HS-5 (cell line): Measurements from ENCODE around the gene KRT16.
"Not testable (repeated sequence)": the region's sequence is repeated elsewhere in the genome, so short reads cannot be mapped to it uniquely, and the experiment has no call there.

Source experiments
- DNase-seq: peaks from one replicate; pipeline ENCODE4 v3.0.0-alpha.2; 2012; ENCODE audit warnings: low read depth

KRT16 gene

GRCh38 chr17:41614767-41615166, 2.2 kb upstream of the KRT16 start:
- DNase-seq: not testable (repeated sequence)

DNA sequence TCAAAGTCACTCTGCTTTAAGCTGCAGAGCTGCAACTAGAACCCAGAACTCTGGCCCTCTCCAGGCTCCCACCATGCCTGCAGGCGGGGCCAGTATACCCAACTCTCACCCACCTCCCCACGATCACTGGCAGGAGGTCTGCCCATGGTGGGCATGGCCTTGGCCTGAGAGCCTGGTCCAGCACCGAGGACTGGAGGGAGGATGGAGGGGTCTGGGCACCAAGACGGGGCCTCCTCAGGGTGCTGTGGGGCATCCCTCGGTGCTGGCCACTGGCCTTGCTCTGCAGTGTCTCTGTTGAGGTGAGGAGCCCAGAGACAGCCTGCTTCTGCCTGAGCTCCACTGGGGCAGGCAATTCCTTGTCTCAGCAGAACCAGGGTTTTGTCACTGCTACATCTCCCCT, 1.5 kb upstream of the KRT16 start:
- no peak for DNase-seq

GRCh38 chr17:41613277-41614082, 913 bp upstream of the KRT16 start:
- DNase-seq: no peak

GRCh38 chr17:41610965-41611640, 1.5 kb downstream of the KRT16 start:
- no peak for DNase-seq

GRCh38 chr17:41610061-41610517, 2.5 kb downstream of the KRT16 start:
- DNase-seq: not testable (repeated sequence)

DNA sequence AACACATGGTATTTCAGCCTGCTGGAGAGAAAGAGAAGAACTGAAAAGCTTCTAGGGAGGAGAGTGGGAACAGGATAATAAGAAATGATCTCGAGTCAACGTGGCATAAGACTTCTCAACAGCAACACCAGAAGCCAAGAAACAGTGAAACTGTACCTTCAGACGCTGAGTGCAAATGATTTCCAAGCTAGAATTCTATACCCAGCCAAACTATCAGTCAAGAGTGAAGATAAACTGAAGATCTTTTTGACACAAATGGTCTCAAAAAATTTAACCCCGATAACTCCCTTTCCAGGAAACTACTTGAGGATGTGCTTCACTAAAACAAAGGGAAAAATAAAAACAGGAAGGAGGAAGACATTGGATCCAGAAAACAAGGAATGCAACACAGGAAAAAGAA, 5.6 kb downstream of the KRT16 start:
- not testable (repeated sequence) for DNase-seq

DNA sequence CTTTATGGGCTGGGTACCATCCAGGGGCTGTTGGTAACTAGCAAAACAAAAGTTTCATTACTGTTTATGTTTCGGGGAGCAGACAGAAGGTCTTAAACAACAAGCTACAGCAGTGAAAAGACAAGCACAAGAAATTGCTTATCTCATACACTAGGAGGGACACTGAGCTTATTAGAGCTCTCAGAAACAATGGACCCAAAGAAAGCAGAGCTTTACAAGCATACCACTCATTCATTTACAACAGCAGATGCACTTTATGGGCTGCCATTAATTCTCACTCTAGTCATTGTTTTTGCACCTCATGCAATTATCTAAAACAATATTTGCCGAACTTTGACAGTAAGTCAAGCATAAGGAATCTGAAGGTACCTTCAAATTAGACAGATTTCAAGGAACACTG, 10.0 kb downstream of the KRT16 start:
- no peak for DNase-seq

GRCh38 chr17:41600318-41600717, 12.2 kb downstream of the KRT16 start:
- no peak for DNase-seq

- no peak for DNase-seq
These were observed 12.9 kb downstream of the KRT16 start for GRCh38 chr17:41599680-41600079.

GRCh38 chr17:41595585-41595984, 17.0 kb downstream of the KRT16 start:
- DNase-seq: no peak

DNA sequence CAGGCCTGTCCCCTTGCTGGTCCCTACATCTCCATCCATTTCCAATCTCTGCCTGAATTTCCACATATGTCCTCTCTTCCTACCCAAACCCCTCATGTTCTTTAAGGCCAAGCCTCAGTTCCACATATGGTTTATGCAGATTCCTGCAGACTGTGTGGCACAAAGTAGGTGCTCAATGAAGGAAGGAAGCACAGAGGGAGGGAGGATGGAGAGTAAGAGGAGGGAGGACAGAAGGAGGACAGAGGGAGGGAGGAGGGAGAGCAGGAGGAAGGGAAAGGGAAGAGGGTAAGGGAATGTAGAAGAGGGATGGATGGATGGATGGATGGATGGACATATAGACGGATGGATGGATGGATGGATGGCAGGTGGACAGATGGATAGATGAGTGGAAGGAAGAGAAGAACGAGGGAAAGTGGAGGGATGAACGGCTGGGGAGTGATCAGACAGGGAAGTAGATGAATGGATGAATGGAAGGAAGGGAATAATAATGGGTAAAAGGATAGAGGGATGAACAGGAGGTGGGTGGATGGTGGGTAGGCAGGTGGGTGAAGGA, 18.1 kb downstream of the KRT16 start:
- DNase-seq: no peak

- no peak for DNase-seq
These were observed 19.1 kb downstream of the KRT16 start for GRCh38 chr17:41593306-41593981.

DNA sequence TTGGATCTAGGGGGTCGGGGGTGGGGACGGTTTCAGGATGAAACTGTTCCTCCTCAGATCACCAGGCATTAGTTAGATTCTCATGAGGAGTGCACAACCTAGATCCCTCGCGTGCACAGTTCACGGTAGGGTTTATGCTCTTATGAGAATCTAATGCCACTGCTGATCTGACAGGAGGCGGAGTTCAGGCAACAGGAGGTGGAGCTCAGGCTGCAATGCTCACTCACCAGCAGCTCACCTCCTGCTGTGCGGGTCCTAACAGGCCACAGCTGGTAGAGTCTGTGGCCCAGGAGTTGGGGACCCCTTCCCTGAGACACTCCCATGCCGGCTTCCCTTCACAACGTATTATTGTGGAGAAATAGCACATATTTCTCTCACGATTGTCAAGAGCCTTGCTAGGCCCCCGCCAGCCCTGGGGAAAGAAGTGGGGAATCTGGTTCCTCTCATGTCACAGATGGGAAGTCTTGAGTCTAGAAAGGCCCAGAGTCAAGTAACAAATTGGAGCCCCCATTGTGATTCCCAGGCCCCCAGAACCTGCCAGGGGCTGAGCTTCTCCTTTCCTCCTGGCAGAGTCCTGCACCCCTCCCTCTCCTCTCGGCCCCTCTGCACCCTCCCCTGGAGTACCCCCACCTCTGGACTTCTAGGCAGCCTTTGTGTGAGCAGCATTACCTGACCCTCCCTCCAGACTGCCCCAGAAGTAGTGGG, 19.8 kb downstream of the KRT16 start:
- no peak for DNase-seq

GRCh38 chr17:41589301-41589700, 23.3 kb downstream of the KRT16 start:
- no peak for DNase-seq

DNA sequence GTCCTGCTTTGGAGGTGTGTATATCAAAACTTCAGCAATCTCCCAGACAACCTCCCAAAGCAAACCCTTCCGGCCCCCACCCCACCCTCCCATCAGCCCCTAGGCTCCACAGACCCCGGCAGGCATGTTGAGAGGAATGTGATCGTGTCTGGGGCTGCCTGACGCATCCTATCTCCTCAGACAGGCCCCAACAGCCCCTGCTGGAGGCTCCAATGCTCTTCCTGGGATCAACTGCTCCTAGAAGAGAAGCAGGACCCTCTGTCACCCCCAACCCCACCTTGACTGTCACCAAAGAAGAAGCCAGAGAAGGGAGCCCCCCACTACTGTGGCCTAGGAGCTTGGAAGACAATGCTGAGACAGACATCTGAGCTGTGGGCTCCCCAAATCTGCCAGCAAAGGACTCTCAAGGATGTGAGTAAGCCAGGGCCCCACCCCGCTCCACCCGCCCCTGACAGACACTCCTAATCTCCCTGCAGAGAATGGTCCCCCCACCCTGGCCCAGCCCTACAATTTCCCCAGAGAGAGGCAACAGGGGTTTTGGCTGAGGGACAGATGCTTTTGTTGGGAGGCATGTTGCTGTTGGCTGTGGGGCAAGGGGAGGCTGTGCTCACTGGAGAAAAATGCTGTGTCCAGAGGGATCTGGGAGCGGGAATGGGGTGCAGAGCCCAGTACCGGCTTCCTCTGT, 24.3 kb downstream of the KRT16 start:
- DNase-seq: no peak

DNA sequence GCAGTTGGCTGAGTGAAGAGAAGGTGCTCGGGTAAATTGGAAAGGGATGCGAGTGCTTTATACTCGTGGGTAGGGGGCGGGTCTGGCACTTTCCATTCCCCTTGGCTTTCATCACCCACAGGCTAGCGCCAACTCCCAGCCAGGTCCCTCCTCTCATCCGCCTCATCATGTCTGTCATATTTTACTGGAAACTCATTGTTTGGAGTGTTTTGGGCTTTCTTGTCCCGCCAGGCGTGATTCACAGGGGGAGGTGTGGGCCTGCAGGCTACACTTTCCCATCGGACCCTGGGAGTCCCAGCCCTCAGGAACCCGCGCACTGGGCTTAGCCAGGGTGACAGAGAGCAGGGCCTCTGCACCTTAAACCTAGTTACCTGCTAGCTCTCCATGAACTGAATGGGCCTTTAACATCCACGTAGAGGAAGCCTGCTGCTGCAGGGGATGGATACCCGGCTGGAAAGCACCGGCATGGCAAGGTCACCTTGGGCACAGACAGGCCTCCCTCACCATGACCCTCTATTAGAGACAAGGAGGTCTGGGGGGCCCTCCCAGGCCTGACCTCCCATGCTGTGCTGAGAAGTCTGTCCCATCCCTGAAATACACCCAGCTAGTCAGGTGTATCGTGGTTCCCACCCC, 25.6 kb downstream of the KRT16 start, which contains the start of gene KRT14:
TSS of gene KRT14 (minus strand) at position 33 of the 633 bp plus-strand sequence. CDS start 61 bp downstream, outside the sequence.
- DNase-seq: no peak

- no peak for DNase-seq
These were observed 27.1 kb downstream of the KRT16 start for GRCh38 chr17:41585301-41586056.

- DNase-seq: not testable (repeated sequence)
These were observed 28.1 kb downstream of the KRT16 start for GRCh38 chr17:41584331-41584927.
